ENCODE data around the gene SMARCE1. TPM values are rescaled to one million over a fixed set of nuclear protein-coding genes. Genes with fewer than 3 reads are reported as not detected.

The SMARCE1 gene
- total and polyA plus RNA-seq, 2 of the 4 experiments (the other 2 are of a cell fraction) = 66.2 to 119 TPM

GRCh38 chr17:40611840-40612474, 35.7 kb downstream of the SMARCE1 start:
- Histone ChIP-seq H4K5ac (ENCODE audit: low read depth, low read length) (no peak overlapping the region), H3K23ac (ENCODE audit: low read depth, low read length) (no peak overlapping the region), H3K56ac (ENCODE audit: extremely low read depth, insufficient read depth, low read length) (no peak overlapping the region), H2AK5ac (ENCODE audit: low read depth, low read length) (no peak overlapping the region), H4K20me1 (ENCODE audit: insufficient read depth, low read length) (no peaks in the 10 kb centered on the region), H4K8ac (ENCODE audit: low read depth in 2 of 2, low read length in 2 of 2) (no peak overlapping the region), H3K36me3 (ENCODE audit: control insufficient read depth, insufficient read depth, low read length) (no peaks in the 10 kb centered on the region), H2BK5ac (ENCODE audit: low read depth, low read length, poor library complexity, severe bottlenecking) (no peak overlapping the region), H4K91ac (ENCODE audit: insufficient read depth, low read depth, low read length) (no peak overlapping the region), H3K27ac (ENCODE audit: insufficient read depth, low read length) (no peak overlapping the region), H3K9me3 (ENCODE audit: control insufficient read depth, insufficient read depth, low read length) (no peaks in the 10 kb centered on the region), H3K9me1 (ENCODE audit: insufficient read depth, low read length) (no peaks in the 10 kb centered on the region), H3K9ac (ENCODE audit: low read depth, low read length) (no peak overlapping the region), H3K79me1 (ENCODE audit: low read depth in 1 of 2, low read length in 2 of 2) (no peaks in the 10 kb centered on the region), H3K4me2 (ENCODE audit: low read depth, low read length) (no peak overlapping the region), H3K18ac (ENCODE audit: low read depth, low read length) (no peak overlapping the region), H2AFZ (replicated peaks; ENCODE audit: low read length, poor library complexity) (no peak overlapping the region), H3K4me1 (ENCODE audit: control insufficient read depth, insufficient read depth, low read length) (no peaks in the 10 kb centered on the region; the same call in 1 of the 2 replicates), H2BK120ac (ENCODE audit: low read depth, low read length) (no peak overlapping the region), H3K14ac (replicated peaks; ENCODE audit: low read depth, low read length) (no peak overlapping the region), H2BK15ac (ENCODE audit: low read depth, low read length) (no peak overlapping the region), H3K27me3 (ENCODE audit: control insufficient read depth, insufficient read depth, low read length) (peaks cover 62% of the 10 kb centered on the region), H3K4ac (ENCODE audit: low read depth, low read length) (no peak overlapping the region), H2AK9ac (replicated peaks; ENCODE audit: low read depth, low read length, poor library complexity) (no peak overlapping the region), H2BK20ac (ENCODE audit: low read depth, low read length) (no peak overlapping the region), H3K4me3 (ENCODE audit: insufficient read depth, low read depth, low read length) (no peak overlapping the region)
- intact Hi-C loops (cut with micrococcal nuclease) (no loop called here), dilution Hi-C loops (cut with HindIII; ENCODE audit: low sequenced_read_pairs, unreplicated experiment) (no loop called here), in situ Hi-C loops (cut with MboI; ENCODE audit: low sequenced_read_pairs) (no loop called here)
- ChIA-PET POLR2A (ENCODE audit: unreplicated experiment) (no interaction called here), CTCF (no interaction called here)
- no peak for ATAC-seq (ENCODE audit: low read depth)
- TF ChIP-seq POLR2A (IDR thresholded peaks at IDR 0.05; ENCODE audit: low read depth, low read length) = no peak
- TF ChIP-seq CEBPB (IDR thresholded peaks at IDR 0.05; ENCODE audit: low read depth, low read length) = no peak
- TF ChIP-seq RCOR1 (IDR thresholded peaks at IDR 0.05; ENCODE audit: insufficient replicate concordance, low read length) = no peak
- no peak for TF ChIP-seq SMC3 (IDR thresholded peaks at IDR 0.05; ENCODE audit: low read depth, low read length)
- TF ChIP-seq MAZ (IDR thresholded peaks at IDR 0.05; ENCODE audit: borderline replicate concordance, low read depth, low read length) = no peak
- no peak for TF ChIP-seq FOS (IDR thresholded peaks at IDR 0.05; ENCODE audit: low read depth, low read length)
- no peak for TF ChIP-seq NFE2L2 (IDR thresholded peaks at IDR 0.05; ENCODE audit: low read depth, low read length)
- TF ChIP-seq RAD21 (IDR thresholded peaks at IDR 0.05; ENCODE audit: low read length) = no peak
- no peak for TF ChIP-seq MAFK (IDR thresholded peaks at IDR 0.05; ENCODE audit: low read depth, low read length)
- no peak for TF ChIP-seq BHLHE40 (IDR thresholded peaks at IDR 0.05; ENCODE audit: low read depth, low read length)
- TF ChIP-seq, protein P1, sequence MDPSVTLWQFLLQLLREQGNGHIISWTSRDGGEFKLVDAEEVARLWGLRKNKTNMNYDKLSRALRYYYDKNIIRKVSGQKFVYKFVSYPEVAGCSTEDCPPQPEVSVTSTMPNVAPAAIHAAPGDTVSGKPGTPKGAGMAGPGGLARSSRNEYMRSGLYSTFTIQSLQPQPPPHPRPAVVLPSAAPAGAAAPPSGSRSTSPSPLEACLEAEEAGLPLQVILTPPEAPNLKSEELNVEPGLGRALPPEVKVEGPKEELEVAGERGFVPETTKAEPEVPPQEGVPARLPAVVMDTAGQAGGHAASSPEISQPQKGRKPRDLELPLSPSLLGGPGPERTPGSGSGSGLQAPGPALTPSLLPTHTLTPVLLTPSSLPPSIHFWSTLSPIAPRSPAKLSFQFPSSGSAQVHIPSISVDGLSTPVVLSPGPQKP (IDR thresholded peaks at IDR 0.05; ENCODE audit: borderline replicate concordance, low read depth, low read length) = no peak
- TF ChIP-seq MXI1 (IDR thresholded peaks at IDR 0.05; ENCODE audit: borderline replicate concordance, low read depth, low read length) = no peak
- TF ChIP-seq USF2 (IDR thresholded peaks at IDR 0.05; ENCODE audit: low read depth, low read length) = no peak
- TF ChIP-seq CHD1 (IDR thresholded peaks at IDR 0.05; ENCODE audit: low read depth, low read length) = no peak
- TF ChIP-seq CTCF (conservative IDR thresholded peaks at IDR 0.05; ENCODE audit: low read depth, low read length) = no peak
- no peak for TF ChIP-seq RFX5 (IDR thresholded peaks at IDR 0.05; ENCODE audit: low read depth, low read length)
- no peak for DNase-seq
- no TSS peak for BruUV-seq (replicated peaks)
- no CpG with 5 or more reads among the region's 7 CpGs for WGBS, 2 experiments (ENCODE audit: extremely low coverage in 2 of 2, insufficient read length in 1 of 2)

Measured in IMR-90 (cell line).